GM21447 (cell line): ENCODE data around the gene AGBL1.

Experiments
- ATAC-seq: cut with Tn5 transposase; IDR thresholded peaks from one replicate; pipeline ENCODE4 v1.9.1; 2021; ENCODE audit not compliant: unreplicated experiment

The AGBL1 gene

DNA sequence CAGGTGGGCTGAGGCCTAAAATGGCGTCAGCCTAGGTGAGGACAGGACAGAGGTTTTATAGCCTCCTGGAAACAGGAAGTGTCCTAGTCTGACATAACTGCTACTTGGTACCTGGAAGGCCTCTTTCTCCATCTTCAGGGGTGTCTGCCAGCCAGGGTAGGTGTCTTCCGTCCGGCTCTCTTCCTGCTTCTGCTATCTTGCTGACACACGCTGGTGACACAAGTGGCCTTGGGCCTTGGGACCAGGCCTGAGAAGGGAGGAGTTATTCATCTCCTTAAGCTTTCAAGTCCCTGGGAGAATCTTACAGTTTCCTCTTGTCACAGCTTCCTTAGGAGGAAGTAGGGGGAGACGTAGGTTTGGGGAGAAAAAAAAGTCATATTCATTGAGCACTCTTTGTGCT is 551.3 kb downstream of the AGBL1 start:
- no peak for ATAC-seq

DNA sequence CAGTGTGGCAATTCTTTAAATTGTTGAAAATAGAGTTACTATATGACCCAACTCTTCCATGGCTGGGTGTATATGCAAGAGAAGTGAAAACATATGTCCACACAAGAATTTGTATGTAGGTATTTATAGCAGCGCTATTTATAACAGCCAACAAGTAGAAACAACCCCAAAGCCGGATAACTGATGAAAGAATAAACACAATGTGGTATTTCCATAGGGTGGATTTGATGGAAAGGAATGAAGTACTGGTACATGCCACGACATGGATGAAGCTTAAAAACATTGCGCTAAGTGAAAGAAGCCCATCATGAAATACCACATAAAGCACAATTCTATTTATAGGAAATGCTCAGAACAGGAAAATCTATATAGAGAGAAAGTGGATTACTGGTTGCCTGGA is 554.5 kb downstream of the AGBL1 start:
- no peak for ATAC-seq

DNA sequence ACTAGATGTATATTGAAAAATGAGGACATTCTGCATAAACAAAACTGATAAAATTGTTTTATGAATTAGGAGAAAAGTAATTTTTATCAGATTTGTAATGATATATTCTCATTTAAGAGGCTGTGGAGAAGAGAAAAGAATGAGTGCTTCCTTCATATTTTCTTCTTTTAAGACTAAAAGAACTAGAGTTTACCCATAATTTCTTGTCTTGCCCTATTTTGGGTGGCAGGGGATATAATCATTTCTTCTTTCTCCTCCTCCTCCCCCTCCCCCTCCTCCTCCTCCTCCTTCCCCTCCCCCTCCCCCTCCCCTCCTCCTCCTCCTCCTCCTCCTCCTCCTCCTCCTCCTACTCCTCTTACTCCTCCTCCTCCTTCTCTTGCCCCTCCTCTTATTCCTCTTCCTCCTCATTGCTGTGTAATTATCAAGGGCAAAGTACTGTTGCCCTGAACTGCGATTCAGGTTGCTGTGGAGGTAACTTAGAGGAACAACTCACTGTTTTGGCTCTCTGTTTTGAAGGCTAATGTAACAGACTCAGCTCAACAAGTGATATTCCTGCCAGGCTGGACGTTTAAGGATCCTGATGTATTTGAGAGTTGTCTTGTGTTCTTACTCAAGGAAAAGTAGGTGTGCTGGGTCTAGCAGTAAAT is 555.4 kb downstream of the AGBL1 start:
- ATAC-seq, result no peak

DNA sequence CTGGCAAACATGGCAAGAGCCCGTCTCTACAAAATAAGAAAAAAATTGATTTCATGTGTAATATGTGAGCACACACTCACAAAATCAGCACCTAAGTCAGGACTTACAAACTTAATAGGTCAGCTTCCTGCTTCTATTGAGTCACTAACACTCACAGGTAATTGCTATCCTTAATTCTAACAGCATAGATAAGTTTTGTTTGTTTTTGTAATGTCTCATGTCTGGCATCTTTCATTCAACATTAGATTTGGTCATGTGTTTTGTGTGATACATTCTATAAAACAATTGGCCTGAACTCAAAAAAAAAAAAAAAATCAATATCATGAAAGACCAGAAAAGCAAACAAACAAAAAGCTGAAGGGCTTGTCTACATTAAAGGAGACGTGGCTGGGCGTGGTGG is 564.7 kb downstream of the AGBL1 start:
- ATAC-seq, result no peak

DNA sequence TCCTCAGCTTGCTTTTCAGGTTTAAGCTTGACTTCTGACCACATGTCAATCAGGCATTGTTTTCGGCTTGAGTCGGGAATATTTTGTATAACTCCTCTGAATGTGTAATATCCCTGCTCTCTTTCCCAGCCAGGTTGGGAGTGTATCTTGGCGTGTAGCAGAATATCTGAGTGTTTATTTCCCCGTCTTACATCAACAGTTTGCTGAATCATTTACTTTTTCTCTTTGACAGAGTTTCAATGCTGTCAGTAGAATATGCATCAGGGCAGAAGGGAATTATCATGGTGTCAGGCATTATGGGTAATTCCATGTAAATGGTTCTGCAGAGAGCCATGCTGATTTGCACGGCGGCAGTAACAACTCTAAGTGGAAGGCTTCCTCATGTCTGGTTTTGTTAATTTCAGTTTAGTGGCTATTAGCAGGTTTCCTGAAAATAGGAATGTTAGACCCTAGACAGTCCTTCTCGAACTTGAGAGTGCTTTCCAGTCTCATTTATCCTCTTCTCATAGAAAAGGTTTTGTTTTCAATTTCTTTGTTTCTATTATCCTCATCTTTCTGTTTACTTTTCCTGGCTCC is 566.3 kb downstream of the AGBL1 start:
- no peak for ATAC-seq

DNA sequence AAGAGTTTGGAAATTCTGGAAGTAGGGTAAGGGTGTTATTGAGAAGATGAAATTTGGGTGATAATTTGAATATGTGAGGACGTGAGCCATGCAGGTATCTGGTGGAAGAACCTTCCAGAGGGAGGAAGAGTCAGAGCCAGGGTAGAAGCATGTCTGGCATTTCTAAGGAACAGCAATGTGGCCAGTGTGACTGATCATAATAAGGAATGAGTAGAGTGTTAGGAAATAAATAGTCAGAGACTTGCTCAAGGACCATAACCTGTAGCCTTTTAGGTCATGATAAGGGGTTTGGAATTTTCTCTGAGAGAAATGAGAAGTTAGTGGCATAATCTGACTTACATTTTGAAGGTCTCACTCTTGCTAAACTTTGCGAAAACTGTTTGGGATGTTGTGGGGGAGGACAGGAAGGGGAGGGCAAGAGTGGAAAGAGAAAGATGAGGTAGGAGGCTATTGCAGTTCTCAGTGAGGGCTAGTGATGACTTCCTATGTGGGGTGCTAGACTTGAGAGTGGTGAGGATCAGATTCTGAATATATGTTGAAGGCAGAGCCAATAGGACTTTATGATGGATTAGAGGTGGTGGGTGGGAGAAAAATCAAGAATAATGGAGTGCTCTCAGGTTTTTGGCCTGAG is 568.3 kb downstream of the AGBL1 start:
- no peak for ATAC-seq

DNA sequence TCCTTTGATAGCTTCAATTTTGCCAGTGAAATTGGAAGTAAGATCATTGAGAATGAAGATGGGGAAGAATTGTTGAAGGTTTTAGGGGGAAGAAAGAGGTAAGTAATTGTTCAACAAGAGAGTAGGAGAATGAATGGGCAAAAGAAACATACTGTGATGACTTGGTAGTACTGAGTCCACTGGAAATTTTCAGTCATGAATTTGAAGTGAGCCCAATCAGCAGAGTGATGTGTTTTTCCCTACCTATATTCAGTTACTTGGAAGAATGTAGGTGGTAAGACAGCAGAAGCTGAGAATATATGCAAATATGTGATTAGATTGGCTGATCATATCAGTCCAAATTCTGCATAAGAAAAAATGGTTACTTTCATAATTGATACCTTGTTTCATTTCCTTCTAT is 569.6 kb downstream of the AGBL1 start:
- no peak for ATAC-seq

DNA sequence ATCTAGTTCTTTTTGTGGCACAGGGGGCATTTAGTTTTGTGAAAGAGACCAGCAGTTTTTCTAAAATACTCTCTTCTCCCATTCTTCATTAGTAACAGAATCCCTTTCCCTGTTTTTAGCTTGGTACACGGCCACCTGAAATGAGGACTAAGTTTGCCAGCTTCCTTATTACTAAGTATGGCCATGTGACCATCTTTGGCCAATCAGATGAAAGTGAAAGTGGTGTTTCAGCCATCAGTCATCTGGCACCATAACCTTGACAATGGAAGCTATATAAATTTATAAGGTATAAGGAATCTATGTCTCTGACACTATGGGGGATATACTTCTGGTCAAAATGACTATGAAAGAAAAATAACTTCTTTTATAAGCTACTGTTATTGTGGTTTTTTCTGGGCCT is 570.4 kb downstream of the AGBL1 start:
- no peak for ATAC-seq

DNA sequence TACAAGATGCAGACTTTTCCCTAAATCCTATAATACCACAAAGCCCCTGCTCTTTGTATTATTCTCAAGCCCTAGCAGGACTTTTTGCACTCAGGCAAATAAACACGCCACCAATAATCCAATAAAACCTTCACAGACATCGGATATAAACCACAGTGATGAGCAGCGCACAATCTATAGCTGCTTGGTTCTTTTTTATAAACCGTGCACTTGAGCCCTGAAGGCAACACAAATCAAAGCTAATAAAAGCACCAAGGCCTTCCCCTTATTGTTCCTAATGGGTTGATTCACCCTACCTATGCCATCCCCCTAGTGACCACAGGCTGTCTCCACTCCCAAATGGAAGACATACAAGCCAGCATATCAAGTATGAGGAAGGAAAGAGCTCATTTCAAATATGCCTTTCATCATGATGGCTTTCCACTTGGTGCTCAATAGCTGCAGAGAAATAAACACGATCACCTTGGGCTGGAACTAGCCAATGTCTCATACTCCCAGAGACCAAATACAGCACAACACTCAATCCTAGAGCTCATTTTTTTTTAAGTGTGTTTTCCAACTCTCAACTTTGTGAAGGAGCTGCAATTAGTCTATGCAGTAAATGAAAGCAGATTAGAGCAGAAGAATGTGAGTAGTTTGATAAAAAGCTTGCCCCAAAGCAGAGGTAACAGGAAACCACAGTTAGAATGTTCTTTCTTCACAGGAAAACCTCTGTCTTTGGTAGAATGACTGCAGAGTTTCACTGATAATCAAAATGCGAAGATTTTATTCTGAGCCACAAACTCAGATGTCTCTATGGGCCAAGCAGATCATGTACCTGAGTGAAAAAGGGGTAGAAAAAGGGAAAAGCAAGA is 573.9 kb downstream of the AGBL1 start:
- no peak for ATAC-seq

DNA sequence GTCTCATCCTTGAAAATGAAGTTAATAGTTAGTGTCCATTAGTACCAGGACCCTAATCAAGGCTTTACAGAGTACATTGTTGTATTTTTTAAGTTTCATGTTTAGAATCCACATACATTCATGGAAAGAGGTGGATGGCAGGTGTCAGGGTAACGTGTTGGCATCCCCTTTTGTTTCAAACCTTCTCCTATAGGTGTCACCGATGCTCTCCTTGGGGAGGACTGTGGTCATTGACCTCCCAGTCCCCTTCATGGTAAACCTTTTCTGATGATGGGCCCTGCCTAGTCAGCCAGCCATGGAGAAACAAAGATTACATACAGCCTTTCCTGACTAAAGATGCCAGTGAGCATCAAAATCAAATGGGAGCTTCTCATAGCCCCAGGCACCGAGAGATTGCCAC is 574.8 kb downstream of the AGBL1 start:
- no peak for ATAC-seq

DNA sequence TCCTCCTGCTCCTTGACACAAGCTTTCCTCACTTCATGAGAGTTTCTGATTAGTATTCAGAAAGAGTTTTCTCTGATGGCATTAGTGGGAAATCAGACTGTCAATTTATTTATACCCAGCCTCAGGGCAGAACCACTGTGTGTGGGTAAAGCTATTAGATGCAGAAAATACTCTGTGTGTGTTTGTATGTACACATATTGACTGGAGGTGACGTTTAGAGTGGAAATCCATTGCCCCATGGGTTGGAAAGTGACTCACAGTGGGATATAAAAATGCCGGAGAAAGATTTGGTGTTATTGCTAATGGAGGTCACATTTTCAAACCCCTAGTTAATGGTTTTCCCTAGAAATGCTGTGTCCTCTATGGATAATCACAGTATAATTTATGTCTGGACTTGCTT is 577.6 kb downstream of the AGBL1 start:
- no peak for ATAC-seq

DNA sequence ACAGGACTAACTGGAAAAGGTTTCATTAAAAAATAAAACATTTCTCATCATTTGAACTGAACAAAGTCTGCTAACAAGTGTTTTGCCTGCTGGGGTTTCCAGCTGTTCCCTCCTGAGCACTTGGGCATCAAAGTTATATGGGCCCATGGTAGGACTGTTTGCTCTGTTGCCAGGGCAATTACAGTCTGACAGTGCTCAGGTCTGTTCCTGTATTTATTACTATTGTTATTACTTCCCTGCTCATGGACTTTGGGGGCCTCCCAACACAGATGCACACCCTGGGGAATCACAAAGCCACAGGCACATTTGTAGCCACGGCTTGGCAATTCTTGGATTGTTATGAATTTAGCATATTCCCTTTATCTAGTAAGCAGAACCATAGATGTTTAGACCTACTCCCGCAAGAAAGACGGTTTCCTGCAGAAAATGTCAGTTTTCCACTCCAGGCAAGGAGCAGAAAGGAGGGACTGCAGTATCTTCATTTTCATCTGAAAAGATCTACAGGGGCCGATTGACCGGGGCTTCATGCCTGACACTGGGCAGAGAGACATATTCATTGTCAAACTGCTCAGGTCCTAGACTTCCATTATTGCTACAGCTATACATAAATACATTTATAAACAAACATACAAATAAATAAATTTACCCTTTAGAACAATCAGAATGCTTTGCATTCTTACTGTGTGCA is 580.2 kb downstream of the AGBL1 start:
- no peak for ATAC-seq

DNA sequence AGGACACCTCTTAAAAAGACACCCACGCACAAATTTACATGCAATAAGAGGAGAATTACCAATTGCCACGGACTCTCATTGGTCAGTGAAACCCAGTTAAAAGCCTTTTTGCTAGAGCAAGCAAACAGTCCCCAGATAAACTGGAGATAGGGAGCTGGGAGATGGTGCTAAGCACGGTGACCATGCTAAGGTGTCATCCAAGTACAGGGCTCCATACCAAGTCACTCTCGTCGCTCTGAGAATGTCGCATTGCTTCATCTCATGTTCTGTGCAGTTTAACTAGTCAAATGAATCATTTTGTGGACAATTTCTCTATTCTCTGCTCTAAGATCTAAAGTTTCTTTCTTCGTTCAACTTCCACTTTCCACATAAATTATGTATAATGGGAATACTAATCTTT is 581.9 kb downstream of the AGBL1 start:
- ATAC-seq, result no peak

DNA sequence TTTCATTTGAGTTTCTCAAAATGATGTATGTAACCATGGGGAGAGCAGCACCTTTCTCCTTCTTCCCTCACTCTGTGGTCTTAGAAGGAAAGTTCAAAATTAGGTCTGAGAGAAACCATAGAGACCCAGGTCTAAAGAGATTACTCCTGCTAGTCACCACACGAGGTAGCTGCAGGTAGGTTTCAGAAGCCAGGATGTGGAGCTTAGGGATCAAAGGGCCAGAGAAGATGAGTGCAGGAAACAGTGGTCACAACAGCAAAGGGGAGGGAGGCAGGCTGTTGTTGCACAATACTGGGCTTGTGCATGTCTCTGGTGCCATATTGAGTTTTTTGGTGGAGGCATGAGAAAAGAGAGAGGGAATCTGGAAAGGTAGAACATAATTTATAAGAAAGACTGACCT is 583.6 kb downstream of the AGBL1 start:
- no peak for ATAC-seq

DNA sequence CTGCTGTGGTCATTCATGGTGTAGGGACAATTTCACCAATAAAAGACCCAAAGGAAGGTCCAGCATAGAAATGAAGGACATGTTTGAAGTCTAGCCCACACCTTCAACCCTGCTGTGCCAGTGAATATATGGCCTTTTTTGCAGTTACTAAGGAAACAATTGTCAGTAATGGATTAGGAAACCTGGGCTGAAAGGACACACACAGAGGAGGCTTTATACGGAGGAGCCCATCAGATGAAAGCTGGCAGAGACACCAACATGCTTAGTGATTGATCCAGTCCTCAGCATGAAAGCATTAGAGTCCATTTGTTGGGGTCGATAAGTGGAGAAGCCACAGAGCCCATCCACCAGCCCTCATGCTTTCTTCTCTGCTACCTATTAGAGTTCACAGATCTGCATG is 584.3 kb downstream of the AGBL1 start:
- no peak for ATAC-seq

DNA sequence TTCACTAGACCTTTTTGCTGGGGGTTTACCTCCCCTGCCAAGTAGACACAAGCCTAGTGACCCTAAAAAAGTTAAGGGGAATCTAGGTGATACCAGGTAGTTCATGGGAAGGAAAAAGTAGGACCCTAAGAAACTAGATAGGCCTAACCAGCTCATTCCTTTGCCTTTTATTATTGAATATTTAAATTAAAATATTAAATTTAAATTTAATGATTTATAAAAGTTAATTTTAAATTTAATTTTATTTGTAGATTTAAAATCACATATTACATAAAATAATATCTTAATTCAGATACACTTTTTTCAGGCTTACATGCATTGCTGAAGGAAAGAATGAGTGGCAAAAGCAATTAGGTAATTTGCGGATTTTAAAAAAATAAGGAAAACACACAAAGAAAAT is 584.9 kb downstream of the AGBL1 start:
- ATAC-seq, result no peak

DNA sequence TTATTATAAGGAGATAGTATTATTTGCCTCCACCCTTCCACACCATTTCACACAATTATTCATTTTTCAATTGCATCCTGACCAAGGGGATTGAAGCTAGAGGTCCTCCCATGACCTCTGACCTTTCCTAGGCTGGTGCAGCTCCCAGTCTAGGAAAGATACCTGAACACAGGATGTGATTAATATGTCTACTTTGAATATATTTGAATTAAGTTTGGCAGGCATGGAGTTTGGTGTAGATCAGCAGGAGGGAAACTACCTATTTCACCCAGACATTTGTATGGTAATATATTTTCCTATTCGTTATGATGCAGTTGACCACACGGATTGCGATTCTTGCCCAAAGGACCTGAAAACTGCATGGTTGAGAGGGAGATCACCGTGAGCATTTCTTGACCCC is 596.3 kb downstream of the AGBL1 start:
- ATAC-seq, result no peak

DNA sequence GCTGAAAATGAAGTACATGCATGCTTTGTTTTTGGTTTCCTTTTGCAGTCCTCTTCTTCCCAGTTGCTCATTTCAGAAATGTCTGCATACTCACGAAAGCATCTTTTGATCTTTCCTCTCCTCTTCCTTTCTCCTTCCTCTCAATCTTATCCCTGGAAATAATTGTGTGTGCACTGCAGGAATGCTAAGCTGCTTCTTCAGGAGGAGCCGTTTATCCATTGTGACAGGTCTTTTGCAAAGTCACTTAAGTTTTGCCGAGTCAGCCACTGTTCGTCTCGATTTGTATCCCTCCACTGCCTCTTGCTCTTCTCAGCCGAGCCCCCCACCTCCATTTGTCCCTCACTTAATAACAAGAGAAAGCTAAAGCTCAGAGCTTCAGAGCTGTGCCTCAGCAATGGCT is 597.6 kb downstream of the AGBL1 start:
- ATAC-seq, result no peak

DNA sequence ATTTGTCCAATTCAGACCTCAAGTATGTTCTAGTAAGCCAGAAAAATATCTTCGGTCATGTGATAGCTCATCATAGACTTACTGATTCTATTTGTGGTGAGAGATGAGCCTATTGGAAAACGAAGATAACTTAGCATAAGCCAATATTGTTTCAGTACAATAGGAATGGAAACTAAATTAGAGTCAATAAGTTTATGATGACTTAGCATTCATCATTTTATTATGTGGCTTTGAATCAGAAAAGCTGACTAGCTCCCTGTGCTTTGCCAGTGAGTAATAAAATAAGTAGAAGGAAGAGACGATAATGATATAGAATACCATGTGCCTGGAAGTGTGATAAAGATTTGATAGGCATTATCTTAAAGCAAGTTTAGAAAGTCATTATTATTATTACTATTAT is 605.6 kb downstream of the AGBL1 start:
- no peak for ATAC-seq

DNA sequence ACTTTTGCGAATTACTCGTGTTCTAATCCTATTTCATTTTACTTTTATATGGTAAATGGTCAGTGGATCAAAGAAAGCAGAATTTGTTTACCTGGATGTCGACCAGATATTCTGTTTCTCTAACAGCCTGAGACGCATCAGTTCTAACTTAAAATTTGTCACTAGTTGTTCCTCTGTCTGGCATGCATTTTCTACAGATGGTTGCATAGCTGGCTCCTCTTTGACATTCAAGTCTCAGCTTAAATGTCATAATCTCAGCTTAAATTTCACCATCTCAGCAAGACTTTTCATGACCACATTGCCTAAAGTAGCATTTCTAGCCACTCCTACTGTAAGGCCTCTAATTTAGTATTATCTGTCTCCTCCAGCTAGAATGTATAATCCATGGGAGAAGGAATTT is 609.3 kb downstream of the AGBL1 start:
- ATAC-seq, result no peak

DNA sequence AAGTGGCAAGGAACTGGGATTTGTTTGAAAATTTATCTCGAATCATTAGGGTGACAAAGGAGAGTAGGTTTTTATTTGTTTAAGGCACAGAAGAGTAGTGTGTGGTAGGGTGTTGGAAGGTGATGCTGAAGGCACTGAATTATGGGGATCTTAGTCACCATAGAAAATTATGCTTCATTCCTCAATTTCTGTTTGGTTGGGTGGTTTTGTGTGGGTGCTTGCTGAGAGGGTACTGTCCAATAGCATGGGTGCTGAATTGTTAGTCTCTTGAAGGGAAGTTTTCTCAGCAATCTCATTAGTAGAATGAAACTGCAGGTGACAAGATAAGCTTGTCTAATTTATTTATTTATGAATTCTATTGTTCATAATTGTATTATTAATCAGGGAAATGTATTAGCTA is 610.9 kb downstream of the AGBL1 start:
- no peak for ATAC-seq
